GM12892 (cell line): ENCODE measurements around the gene LRIT2.

Experiments used
- POLR2A ChIP-seq: IDR thresholded peaks from 2 replicates; pipeline ENCODE4 v1.6.1; 2011; ENCODE audit warnings: low read depth, low read length, control low read depth
- POLR2AphosphoS5 ChIP-seq: IDR thresholded peaks from 2 replicates; pipeline ENCODE4 v1.6.1; 2011; ENCODE audit warnings: low read depth, low read length, control low read depth

DNA sequence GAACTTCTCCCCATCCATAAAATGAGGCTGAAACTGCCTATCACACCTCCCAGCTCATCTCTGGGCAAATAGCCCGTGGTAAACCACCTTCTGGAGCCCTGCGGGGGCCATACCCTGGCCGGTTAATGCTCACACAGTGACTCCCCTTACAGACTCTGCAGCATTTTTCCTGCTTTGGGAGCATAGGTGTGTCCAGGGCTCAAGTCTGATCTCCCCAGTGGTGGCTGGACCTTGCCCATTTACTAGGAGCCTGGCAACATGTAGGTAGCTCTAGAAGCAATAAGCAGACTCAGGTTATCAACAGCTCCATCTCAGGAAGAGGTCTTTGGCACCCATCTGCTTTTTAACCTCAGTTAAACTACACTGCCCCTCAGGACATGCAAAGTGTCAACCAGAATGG lies 36.5 kb downstream of the LRIT2 start:
- no peak for TF ChIP-seq POLR2AphosphoS5
- no peak for TF ChIP-seq POLR2A
